ENCODE measurements around the gene PRMT1. TPM values are rescaled to one million over a fixed set of nuclear protein-coding genes. Genes with fewer than 3 reads are reported as not detected.

PRMT1 gene
- polyA plus RNA-seq, 3 donors: 60.1 to 94.4 (median 74.3) TPM

GRCh38 chr19:49662011-49662410 lies 15.1 kb upstream of the PRMT1 start:
- Histone ChIP-seq H3K27me3 (ENCODE audit: control insufficient read depth in 2 of 2, insufficient read depth in 2 of 2, low read length in 2 of 2) (no peaks in the 10 kb centered on the region), H3K27ac (ENCODE audit: low read depth in 1 of 2, low read length in 2 of 2) (no peak overlapping the region), H4K20me1 (ENCODE audit: insufficient read depth, low read length) (peaks cover 58% of the 10 kb centered on the region), H3K4me3 (replicated peaks in 1 of 3; ENCODE audit: low read depth in 2 of 3, low read length in 3 of 3) (no peak overlapping the region), H3K4me2 (replicated peaks; ENCODE audit: extremely low read depth, low read length, poor library complexity, severe bottlenecking) (no peak overlapping the region), H3K9ac (ENCODE audit: insufficient read depth, low read length, poor library complexity, severe bottlenecking) (no peak overlapping the region), H3K9me3 (replicated peaks in 1 of 2; ENCODE audit: control insufficient read depth in 1 of 2, insufficient read depth in 1 of 2, low read length in 2 of 2) (no peaks in the 10 kb centered on the region), H3K36me3 (replicated peaks in 1 of 2; ENCODE audit: control insufficient read depth in 1 of 2, insufficient read depth in 2 of 2, low read length in 2 of 2) (peaks cover 52 to 63% of the 10 kb centered on the region in 2 donors), H3K79me2 (ENCODE audit: insufficient read depth, low read length) (peaks cover 40% of the 10 kb centered on the region), H3K4me1 (ENCODE audit: control insufficient read depth in 1 of 2, insufficient read depth in 2 of 2, low read length in 2 of 2) (peaks cover 17 to 31% of the 10 kb centered on the region in 2 donors), H2AFZ (ENCODE audit: insufficient read depth, low read depth, low read length, poor library complexity, severe bottlenecking) (no peak overlapping the region)
- DNase-seq: no peak
- peaks cover 0 to 4% (median 0%) of the 10 kb centered on the region in 7 donors for H3K9me3 Mint-ChIP-seq
- 98% methylated on average over 8 of the region's 16 CpGs for WGBS (ENCODE audit: insufficient coverage)
- TF ChIP-seq CTCF (IDR thresholded peaks at IDR 0.05): no peak
- intact Hi-C loops (cut with micrococcal nuclease): loop anchor here in 1 of 2 donors (10.0 kb wide), 1 partner anchor 363 kb away; the partner anchor contains the start of genes VRK3 and ZNF473
- H3K27me3 Mint-ChIP-seq (ENCODE audit: low read depth in 3 of 3): no peaks in the 10 kb centered on the region
- H3K4me1 Mint-ChIP-seq: peaks cover 26% of the 10 kb centered on the region
- H3K27ac Mint-ChIP-seq: peak overlapping the region in 1 of 7 donors; percentile 76
- no peak overlapping the region for H3K4me3 Mint-ChIP-seq
- peaks cover 41 to 60% of the 10 kb centered on the region in 2 donors for H3K36me3 Mint-ChIP-seq

- Histone ChIP-seq H3K36me3 (replicated peaks in 1 of 2; ENCODE audit: control insufficient read depth in 1 of 2, insufficient read depth in 2 of 2, low read length in 2 of 2) (peaks cover 41 to 51% of the 10 kb centered on the region in 2 donors), H3K27me3 (ENCODE audit: control insufficient read depth in 2 of 2, insufficient read depth in 2 of 2, low read length in 2 of 2) (no peaks in the 10 kb centered on the region), H3K4me3 (replicated peaks in 1 of 3; ENCODE audit: low read depth in 2 of 3, low read length in 3 of 3) (peak overlapping the region in 1 of 3 experiments; percentile 94), H2AFZ (ENCODE audit: insufficient read depth, low read depth, low read length, poor library complexity, severe bottlenecking) (no peak overlapping the region), H4K20me1 (ENCODE audit: insufficient read depth, low read length) (peaks cover 56% of the 10 kb centered on the region), H3K79me2 (ENCODE audit: insufficient read depth, low read length) (peaks cover 45% of the 10 kb centered on the region), H3K4me1 (ENCODE audit: control insufficient read depth in 1 of 2, insufficient read depth in 2 of 2, low read length in 2 of 2) (peaks cover 17 to 35% of the 10 kb centered on the region in 2 donors), H3K4me2 (replicated peaks; ENCODE audit: extremely low read depth, low read length, poor library complexity, severe bottlenecking) (no peak overlapping the region), H3K9ac (ENCODE audit: insufficient read depth, low read length, poor library complexity, severe bottlenecking) (no peak overlapping the region), H3K9me3 (replicated peaks in 1 of 2; ENCODE audit: control insufficient read depth in 1 of 2, insufficient read depth in 1 of 2, low read length in 2 of 2) (no peaks in the 10 kb centered on the region), H3K27ac (ENCODE audit: low read depth in 1 of 2, low read length in 2 of 2) (peak overlapping the region in 1 of 2 donors; percentile 20)
- Mint-ChIP-seq H3K36me3 (peaks cover 31 to 48% of the 10 kb centered on the region in 2 donors), H3K9me3 (peaks cover 0 to 4% (median 0%) of the 10 kb centered on the region in 7 donors), H3K27me3 (ENCODE audit: low read depth in 3 of 3) (no peaks in the 10 kb centered on the region), H3K27ac (peak overlapping the region in 5 of 7 donors; percentile 41 to 99 (median 84)), H3K4me3 (no peak overlapping the region), H3K4me1 (peaks cover 32% of the 10 kb centered on the region)
- TF ChIP-seq CTCF (IDR thresholded peaks at IDR 0.05): no peak
- intact Hi-C loops (cut with micrococcal nuclease): loop anchor here in 1 of 2 donors (10.0 kb wide), 1 partner anchor 362 kb away; the partner anchor contains the start of genes VRK3 and ZNF473
- 94% methylated on average over 9 of the region's 12 CpGs for WGBS (ENCODE audit: insufficient coverage)
- no peak for DNase-seq
These were observed 13.8 kb upstream of the PRMT1 start for GRCh38 chr19:49663224-49663623.
